OCI-LY7 (cell line): ENCODE measurements around the gene SCCPDH. TPM values are rescaled to one million over a fixed set of nuclear protein-coding genes. Genes with fewer than 3 reads are reported as not detected.

ENCODE experiments used
- BruUV-seq: library from RNA; stranded (reverse); fragments of 400-500 nt; replicated peaks from 2 replicates; lab custom pipeline; 2021; lab: Mats Ljungman, UMichigan
- CTCF ChIA-PET: fragments of 300-600 bp; sonication (Branson Sonifier 250); formaldehyde crosslinking; loops from one replicate; lab custom pipeline; 2022; ENCODE audit warnings: antibody characterized with exemption; ENCODE audit not compliant: unreplicated experiment; lab: Charles Lee
- POLR2A ChIA-PET: fragments of 300-600 bp; sonication (Branson Sonifier 250); formaldehyde crosslinking; loops from one replicate; lab custom pipeline; 2022; ENCODE audit warnings: antibody characterized with exemption; lab: Charles Lee
- DNase-seq: peaks from one replicate; pipeline ENCODE4 v3.0.0-alpha.2; 2015; ENCODE audit warnings: low spot score
- H2AFZ ChIP-seq: fragments of 200-600 bp; sonication (generic), shearing (Covaris generic); 2 replicates; pipeline ENCODE4 v1.6.1; 2014; ENCODE audit warnings: mild to moderate bottlenecking, antibody characterized with exemption, low read length, moderate library complexity
- H3K27ac ChIP-seq: fragments of 200-600 bp; sonication (generic); 2 replicates; pipeline ENCODE4 v1.5.1; 2014; ENCODE audit warnings: mixed run types, low read depth, mild to moderate bottlenecking, moderate library complexity, low read length, inconsistent platforms; ENCODE audit not compliant: poor library complexity, severe bottlenecking
- H3K36me3 ChIP-seq: fragments of 200-600 bp; sonication (generic); 2 replicates; pipeline ENCODE4 v1.6.1; 2014; ENCODE audit warnings: mild to moderate bottlenecking, antibody characterized with exemption, low read length, moderate library complexity, mixed read lengths; ENCODE audit not compliant: insufficient read depth
- H3K4me1 ChIP-seq: fragments of 200-600 bp; sonication (generic); 2 replicates; pipeline ENCODE4 v1.5.1; 2014; ENCODE audit warnings: mild to moderate bottlenecking, low read length; ENCODE audit not compliant: insufficient read depth, poor library complexity, severe bottlenecking
- H3K4me2 ChIP-seq: fragments of 200-600 bp; sonication (generic); 2 replicates; pipeline ENCODE4 v1.6.1; 2014; ENCODE audit warnings: mild to moderate bottlenecking, low read length
- H3K4me3 ChIP-seq: fragments of 200-600 bp; sonication (generic); 2 replicates; pipeline ENCODE4 v1.5.1; 2014; ENCODE audit warnings: mild to moderate bottlenecking, low read depth, low read length; ENCODE audit not compliant: poor library complexity, severe bottlenecking
- H3K79me2 ChIP-seq: fragments of 200-600 bp; sonication (generic); 2 replicates; pipeline ENCODE4 v1.6.1; 2016; ENCODE audit warnings: low read depth, mild to moderate bottlenecking, low read length, moderate library complexity, mixed read lengths; ENCODE audit not compliant: insufficient read depth
- H3K9me2 ChIP-seq: fragments of 200-600 bp; sonication (generic); 2 replicates; pipeline ENCODE4 v1.6.1; 2016; ENCODE audit warnings: mild to moderate bottlenecking, low read length, mixed read lengths; ENCODE audit not compliant: insufficient read depth
- H3K9me3 ChIP-seq: fragments of 200-600 bp; sonication (generic); 2 replicates; pipeline ENCODE4 v1.6.1; 2014; ENCODE audit warnings: mild to moderate bottlenecking, mixed run types, low read length, mixed read lengths
- H4K20me1 ChIP-seq: fragments of 200-600 bp; sonication (generic); 2 replicates; pipeline ENCODE4 v1.6.1; 2014; ENCODE audit warnings: mild to moderate bottlenecking, antibody characterized with exemption, low read length, moderate library complexity, mixed read lengths; ENCODE audit not compliant: insufficient read depth
- CTCF ChIP-seq: fragments of 200-600 bp; sonication (generic); conservative IDR thresholded peaks from 2 replicates; pipeline ENCODE4 v1.5.1; 2014; ENCODE audit warnings: mild to moderate bottlenecking, antibody characterized with exemption, low read length, moderate library complexity, mixed read lengths
- EZH2phosphoT487 ChIP-seq: fragments of 200-600 bp; sonication (generic); IDR thresholded peaks from 2 replicates; pipeline ENCODE4 v1.6.1; 2018; ENCODE audit warnings: low read depth, borderline replicate concordance, mild to moderate bottlenecking, mixed run types, antibody characterized with exemption, low read length, moderate library complexity, mixed read lengths
- intact Hi-C: fragments of 100-400 bp; cut with micrococcal nuclease; formaldehyde crosslinking; loops from one replicate; pipeline ENCODE4 v1.10.0; 2022; ENCODE audit not compliant: unreplicated experiment
- total RNA-seq, 2 experiments: library from RNA; depleted of rRNA in 1 of 2; stranded (reverse); fragments of >200 nt in 1 of 2; shearing (Covaris generic) in 1 of 2; gene quantifications; 2 replicates each; pipeline ENCODE4 v1.2.3, GENCODE V29; 2014 to 2022

The SCCPDH gene
- total RNA-seq, 2 experiments from 2014 or later: 1.8 to 12.2 TPM

DNA sequence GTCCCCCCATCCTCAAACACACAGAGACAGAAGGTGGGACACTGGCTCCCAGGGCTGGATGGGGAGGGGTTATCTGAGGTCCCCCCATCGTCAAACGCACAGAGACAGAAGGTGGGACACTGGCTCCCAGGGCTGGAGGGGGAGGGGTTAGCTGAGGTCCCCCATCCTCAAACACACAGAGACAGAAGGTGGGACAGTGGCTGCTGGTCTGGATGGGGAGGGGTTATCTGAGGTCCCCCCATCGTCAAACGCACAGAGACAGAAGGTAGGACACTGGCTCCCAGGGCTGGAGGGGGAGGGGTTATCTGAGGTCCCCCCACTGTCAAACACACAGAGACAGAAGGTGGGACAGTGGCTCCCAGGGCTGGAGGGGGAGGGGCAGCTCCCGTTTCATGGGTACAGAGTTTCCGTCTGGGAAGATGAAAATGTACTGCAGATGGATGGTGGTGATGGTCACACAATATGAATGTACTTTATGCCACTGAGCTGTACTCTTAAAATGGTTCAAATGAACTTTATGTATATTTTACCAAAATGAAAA, 69.2 kb downstream of the SCCPDH start:
- DNase-seq: no peak
- Histone ChIP-seq H3K4me2 (no peak overlapping the region), H3K36me3 (no peaks in the 10 kb centered on the region), H3K27ac (no peak overlapping the region), H3K9me3 (no peaks in the 10 kb centered on the region), H2AFZ (no peak overlapping the region), H3K79me2 (no peaks in the 10 kb centered on the region), H3K9me2 (no peaks in the 10 kb centered on the region), H3K4me1 (no peaks in the 10 kb centered on the region), H3K4me3 (no peak overlapping the region), H4K20me1 (no peaks in the 10 kb centered on the region)
- ChIA-PET CTCF (no interaction called here), POLR2A (no interaction called here)
- intact Hi-C loops: no loop called here
- no TSS peak for BruUV-seq
- TF ChIP-seq CTCF (no peak), EZH2phosphoT487 (no peak)

GRCh38 chr1:246794048-246794827, 70.0 kb downstream of the SCCPDH start:
- Histone ChIP-seq H3K4me1 (no peaks in the 10 kb centered on the region), H3K36me3 (no peaks in the 10 kb centered on the region), H3K79me2 (no peaks in the 10 kb centered on the region), H3K4me3 (no peak overlapping the region), H3K4me2 (no peak overlapping the region), H3K27ac (no peak overlapping the region), H4K20me1 (no peaks in the 10 kb centered on the region), H3K9me2 (no peaks in the 10 kb centered on the region), H2AFZ (no peak overlapping the region), H3K9me3 (no peaks in the 10 kb centered on the region)
- ChIA-PET CTCF (no interaction called here), POLR2A (no interaction called here)
- intact Hi-C loops: no loop called here
- BruUV-seq: no TSS peak
- no peak for DNase-seq
- TF ChIP-seq EZH2phosphoT487 (no peak), CTCF (no peak)
